BLaER1 (cell line): ENCODE data around the gene MAP2K7.
"Not testable (repeated sequence)": the region's sequence is repeated elsewhere in the genome, so short reads cannot be mapped to it uniquely, and the experiment has no call there.

Source experiments
- H3K27ac ChIP-seq: shearing (Covaris generic); formaldehyde crosslinking; 2 replicates; pipeline ENCODE4 v1.8.1; 2022
- H3K27me3 ChIP-seq: shearing (Covaris generic); formaldehyde crosslinking; 2 replicates; pipeline ENCODE4 v1.8.1; 2022
- H3K36me3 ChIP-seq: shearing (Covaris generic); formaldehyde crosslinking; 2 replicates; pipeline ENCODE4 v1.8.1; 2022
- H3K4me1 ChIP-seq: shearing (Covaris generic); formaldehyde crosslinking; 2 replicates; pipeline ENCODE4 v1.8.1; 2022
- H3K4me2 ChIP-seq: shearing (Covaris generic); formaldehyde crosslinking; 2 replicates; pipeline ENCODE4 v1.8.1; 2022
- H3K4me3 ChIP-seq: shearing (Covaris generic); formaldehyde crosslinking; 2 replicates; pipeline ENCODE4 v1.8.1; 2022
- H3K9ac ChIP-seq: shearing (Covaris generic); formaldehyde crosslinking; 2 replicates; pipeline ENCODE4 v1.8.1; 2022
- H3K9me3 ChIP-seq: shearing (Covaris generic); formaldehyde crosslinking; 2 replicates; pipeline ENCODE4 v1.8.1; 2022
- H4K20me1 ChIP-seq: shearing (Covaris generic); formaldehyde crosslinking; 2 replicates; pipeline ENCODE4 v1.8.1; 2022
- Cebpa-rat ChIP-seq: shearing (Covaris generic); IDR thresholded peaks from 2 replicates; pipeline ENCODE4 v1.8.1; 2022

MAP2K7 gene

DNA sequence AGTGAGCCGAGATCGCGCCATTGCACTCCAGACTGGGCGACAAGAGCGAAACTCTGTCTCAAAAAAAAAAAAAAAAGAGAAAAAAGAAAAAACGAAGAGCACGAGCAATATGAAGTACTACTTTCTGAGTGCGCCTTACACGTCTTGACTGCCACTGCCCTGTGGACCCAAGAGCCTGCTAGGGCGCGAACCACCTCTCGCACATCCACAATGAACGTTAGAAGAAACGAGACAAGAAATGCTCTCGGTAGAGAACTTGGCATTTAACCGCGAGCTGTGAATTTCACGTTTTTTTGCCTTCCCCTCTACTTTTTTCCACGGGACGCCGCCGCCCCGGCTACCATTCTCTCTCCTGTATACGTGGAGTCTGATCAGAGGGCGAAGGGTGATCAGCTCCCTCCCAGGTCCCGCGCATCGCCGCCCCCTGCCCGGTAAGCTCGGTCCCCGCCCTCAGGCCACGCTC lies 39.3 kb downstream of the MAP2K7 start:
- Histone ChIP-seq H3K4me2 (peak overlapping the region; percentile 88), H3K27me3 (no peaks in the 10 kb centered on the region), H3K4me3 (peak overlapping the region; percentile 97), H3K36me3 (peaks cover 41% of the 10 kb centered on the region), H3K9ac (peak overlapping the region; percentile 99), H3K9me3 (no peaks in the 10 kb centered on the region), H3K4me1 (peaks cover 26% of the 10 kb centered on the region), H4K20me1 (peaks cover 37% of the 10 kb centered on the region), H3K27ac (peak overlapping the region; percentile 97)
- TF ChIP-seq Cebpa-rat, result no peak

DNA sequence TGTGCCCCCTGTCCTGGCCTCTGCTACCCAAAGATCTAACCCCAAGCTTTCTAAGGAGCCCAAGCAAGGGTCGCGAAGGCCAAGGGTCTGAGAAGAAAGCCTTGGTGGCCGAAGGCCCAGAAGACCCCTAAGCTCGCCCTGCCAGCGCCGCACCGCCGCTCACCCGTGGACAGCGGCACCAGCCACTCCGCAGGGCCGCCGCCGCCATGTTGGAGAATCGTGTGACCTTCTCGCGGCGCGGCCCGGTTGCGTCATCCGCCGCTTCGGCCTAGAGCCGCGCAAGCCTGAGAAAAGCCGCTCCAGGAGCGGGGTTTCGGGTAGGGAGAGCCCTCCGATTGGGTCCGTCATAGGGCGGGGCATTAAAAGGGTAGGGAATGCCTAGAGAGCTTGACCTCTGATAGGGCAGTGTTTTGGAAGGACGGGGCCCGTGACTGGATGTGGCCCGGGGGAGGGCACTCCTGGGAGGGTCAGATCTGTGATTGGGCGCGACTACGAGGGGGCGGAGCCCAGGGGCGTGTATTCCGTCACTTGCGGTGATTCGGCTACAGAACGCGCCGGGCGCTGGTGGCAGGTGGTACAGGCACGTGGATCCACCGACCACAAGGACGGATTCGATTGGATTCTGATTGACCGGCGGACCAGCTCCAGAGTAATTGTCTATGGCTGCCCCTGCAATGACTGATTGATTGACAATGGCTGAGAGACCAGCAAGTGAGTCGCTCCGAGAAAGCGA lies 39.9 kb downstream of the MAP2K7 start, which contains the start of gene TIMM44:
Gene TIMM44 (minus strand): TSS at position 223 of the 733 bp plus-strand sequence. CDS start 15 bp downstream, at position 208.
- Histone ChIP-seq H3K9me3 (no peaks in the 10 kb centered on the region), H3K36me3 (peaks cover 35% of the 10 kb centered on the region), H3K4me1 (peaks cover 26% of the 10 kb centered on the region), H3K27ac (peak within 1 kb of the TSS; percentile 97), H4K20me1 (peaks cover 32% of the 10 kb centered on the region), H3K27me3 (no peaks in the 10 kb centered on the region), H3K4me2 (peak within 1 kb of the TSS; percentile 88), H3K4me3 (peak within 1 kb of the TSS; percentile 97), H3K9ac (peak within 1 kb of the TSS; percentile 99)
- peak; percentile 100 for TF ChIP-seq Cebpa-rat

DNA sequence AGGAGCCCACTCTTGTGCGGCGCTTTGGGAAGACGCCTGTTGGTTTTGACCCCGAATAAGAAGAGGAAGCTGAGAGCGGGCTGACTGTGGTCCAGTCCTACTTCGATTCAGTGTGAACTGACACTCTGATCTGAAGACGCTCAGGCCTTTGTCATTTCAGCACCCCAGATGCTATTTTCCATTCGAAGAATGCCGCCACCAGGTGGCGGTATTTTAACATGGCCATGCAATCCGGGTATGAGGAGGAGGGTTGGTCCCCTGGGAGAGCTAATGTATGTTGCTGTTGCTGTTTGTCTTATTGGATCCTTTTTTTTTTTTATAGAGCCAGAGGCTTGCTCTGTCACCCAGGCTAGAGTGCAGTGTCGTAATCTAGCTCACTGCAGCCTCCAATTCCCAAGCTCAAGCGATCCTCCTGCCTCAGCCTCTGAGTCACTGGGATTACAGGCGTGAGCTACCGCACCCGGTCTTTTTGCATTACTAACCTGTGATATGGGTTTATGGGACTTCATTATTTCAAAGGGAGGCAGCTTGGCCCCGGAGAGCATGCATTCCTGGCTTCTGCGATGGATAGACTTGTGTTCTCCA lies 40.6 kb downstream of the MAP2K7 start:
- Histone ChIP-seq H3K9me3 (no peaks in the 10 kb centered on the region), H3K4me1 (peaks cover 26% of the 10 kb centered on the region), H3K27me3 (no peaks in the 10 kb centered on the region), H4K20me1 (peaks cover 25% of the 10 kb centered on the region), H3K27ac (peak overlapping the region; percentile 87), H3K9ac (peak overlapping the region; percentile 83), H3K4me2 (peak overlapping the region; percentile 83), H3K36me3 (peaks cover 29% of the 10 kb centered on the region), H3K4me3 (peak overlapping the region; percentile 97)
- no peak for TF ChIP-seq Cebpa-rat

DNA sequence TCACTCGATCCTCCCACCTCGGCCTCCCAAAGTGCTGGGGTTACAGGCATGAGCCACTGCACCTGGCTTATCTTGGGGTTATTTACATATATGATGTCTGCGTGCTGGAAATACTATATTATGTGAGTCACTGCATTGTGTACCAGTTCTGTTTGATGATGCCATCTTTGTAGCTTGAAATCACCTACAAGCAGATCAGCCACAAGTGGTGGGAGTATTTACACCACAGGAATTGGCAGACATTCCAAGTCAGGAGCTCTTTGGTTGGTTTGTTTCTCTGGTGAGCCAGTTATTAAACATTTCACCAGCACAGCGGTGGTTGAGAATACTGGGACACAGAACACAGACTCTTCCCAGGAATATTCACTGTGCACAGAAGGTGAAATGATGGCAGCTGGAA lies 44.3 kb downstream of the MAP2K7 start:
- H3K27ac ChIP-seq, result no peak overlapping the region
- H3K4me2 ChIP-seq, result no peak overlapping the region
- no peaks in the 10 kb centered on the region for H3K9me3 ChIP-seq
- no peak overlapping the region for H3K9ac ChIP-seq
- H3K36me3 ChIP-seq, result 0 out of 2 replicates have a peak, but pooled peaks cover 3% of the 10 kb centered on the region
- H3K4me3 ChIP-seq, result no peak overlapping the region
- H3K27me3 ChIP-seq, result no peaks in the 10 kb centered on the region
- H4K20me1 ChIP-seq, result peaks cover 6% of the 10 kb centered on the region; the same call in 1 of the 2 replicates
- no peak for TF ChIP-seq Cebpa-rat
- peaks cover 13% of the 10 kb centered on the region for H3K4me1 ChIP-seq

DNA sequence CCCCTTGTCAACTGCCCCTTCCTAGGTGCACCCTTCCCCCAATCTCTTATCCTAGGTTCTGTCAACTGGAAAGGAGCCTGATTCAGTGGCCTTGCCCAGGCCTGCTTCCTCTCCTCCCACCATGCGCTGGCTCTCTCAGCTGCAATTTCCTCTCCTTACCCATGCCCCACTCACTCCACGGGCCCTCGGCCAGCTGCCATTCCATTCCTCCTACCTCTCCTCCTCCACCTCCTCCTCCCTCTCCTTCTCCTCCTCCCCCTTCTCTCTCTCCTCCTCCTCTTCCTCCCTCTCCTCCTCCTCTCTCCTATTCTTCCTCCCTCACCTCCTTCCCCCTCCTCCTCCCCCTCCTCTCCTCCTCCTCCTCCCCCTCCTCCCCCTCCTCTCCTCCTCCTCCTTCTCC lies 49.4 kb downstream of the MAP2K7 start:
- no peak overlapping the region for H3K4me3 ChIP-seq
- H3K27me3 ChIP-seq, result no peaks in the 10 kb centered on the region
- H4K20me1 ChIP-seq, result 0 out of 2 replicates have a peak, but pooled peaks cover 8% of the 10 kb centered on the region
- H3K27ac ChIP-seq, result peak overlapping the region; percentile 15; the same call in 1 of the 2 replicates
- TF ChIP-seq Cebpa-rat, result no peak
- no peaks in the 10 kb centered on the region for H3K9me3 ChIP-seq
- peaks cover 26% of the 10 kb centered on the region for H3K36me3 ChIP-seq
- no peak overlapping the region for H3K9ac ChIP-seq
- peak overlapping the region; percentile 30; the same call in 1 of the 2 replicates for H3K4me2 ChIP-seq
- H3K4me1 ChIP-seq, result peaks cover 18% of the 10 kb centered on the region

DNA sequence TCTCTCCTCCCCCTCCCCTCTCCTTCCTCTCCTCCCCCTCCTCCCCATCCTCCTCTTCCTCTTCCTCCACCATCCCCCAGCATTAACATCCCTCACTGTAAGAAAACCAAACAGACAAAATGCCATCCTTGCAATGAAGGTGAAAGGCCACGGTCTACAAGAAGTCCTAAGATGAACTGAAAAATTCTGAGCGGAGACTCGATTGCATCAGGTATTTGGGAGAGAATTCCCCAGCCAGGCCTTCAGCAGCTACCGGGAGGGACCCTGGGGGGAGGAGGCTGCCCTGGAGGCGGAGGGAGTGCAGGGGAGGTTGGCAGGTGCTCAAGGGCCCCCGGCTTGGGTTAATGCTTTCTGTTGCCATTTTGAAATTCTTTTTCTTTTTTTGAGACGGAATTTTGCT lies 49.9 kb downstream of the MAP2K7 start:
- Histone ChIP-seq H3K36me3 (peaks cover 32% of the 10 kb centered on the region), H4K20me1 (0 out of 2 replicates have a peak, but pooled peaks cover 13% of the 10 kb centered on the region), H3K27me3 (no peaks in the 10 kb centered on the region), H3K27ac (no peak overlapping the region), H3K4me3 (no peak overlapping the region), H3K4me1 (peaks cover 18% of the 10 kb centered on the region), H3K4me2 (no peak overlapping the region), H3K9me3 (no peaks in the 10 kb centered on the region), H3K9ac (no peak overlapping the region)
- no peak for TF ChIP-seq Cebpa-rat

DNA sequence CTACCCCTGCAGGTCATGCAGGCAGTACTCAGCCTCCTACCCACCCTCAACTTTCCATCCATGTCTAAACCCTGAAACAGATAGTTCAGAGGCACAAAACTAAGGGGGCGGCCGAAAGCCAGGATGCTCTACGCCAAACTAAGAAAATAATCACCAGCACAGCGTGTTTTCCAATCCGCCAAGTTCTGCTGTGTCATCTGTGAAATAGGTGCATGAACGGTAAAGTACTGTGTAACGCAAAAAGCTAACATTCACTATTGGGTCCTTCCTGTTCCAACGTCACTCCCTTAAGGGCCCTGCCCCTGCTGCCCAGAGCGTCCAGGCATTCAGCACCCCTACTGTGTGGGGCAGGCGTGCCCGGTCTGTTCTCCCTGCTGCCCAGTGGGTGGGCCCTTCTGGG lies 52.0 kb downstream of the MAP2K7 start:
- Histone ChIP-seq H3K9ac (no peak overlapping the region), H3K27ac (no peak overlapping the region), H4K20me1 (peaks cover 28% of the 10 kb centered on the region), H3K4me3 (no peak overlapping the region), H3K27me3 (no peaks in the 10 kb centered on the region), H3K4me2 (no peak overlapping the region), H3K36me3 (peaks cover 43% of the 10 kb centered on the region), H3K9me3 (no peaks in the 10 kb centered on the region), H3K4me1 (peaks cover 30% of the 10 kb centered on the region)
- TF ChIP-seq Cebpa-rat, result no peak

DNA sequence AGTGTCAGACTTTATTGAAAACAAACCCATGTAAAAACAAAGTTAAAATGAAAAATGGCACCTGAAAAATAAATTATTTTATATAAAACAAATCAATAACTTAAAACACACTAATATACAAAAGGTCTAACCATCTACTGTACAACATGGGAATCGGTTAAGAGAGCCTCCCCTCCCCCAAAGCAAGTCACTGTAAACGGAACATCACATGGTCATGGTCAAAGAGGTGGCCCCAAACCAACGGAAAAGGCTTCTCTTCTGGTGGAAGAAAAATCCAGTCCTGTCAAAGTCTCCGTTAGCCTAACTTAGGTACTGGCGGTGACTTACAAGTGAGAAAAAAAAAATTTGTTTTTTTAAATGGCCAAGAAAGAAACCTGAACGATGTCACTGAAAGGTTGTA lies 55.5 kb downstream of the MAP2K7 start:
- Histone ChIP-seq H3K36me3 (peaks cover 78% of the 10 kb centered on the region), H3K4me1 (peaks cover 17% of the 10 kb centered on the region), H3K27ac (peak overlapping the region; percentile 26; the same call in 1 of the 2 replicates), H3K4me3 (no peak overlapping the region), H3K9ac (no peak overlapping the region), H4K20me1 (peaks cover 47% of the 10 kb centered on the region), H3K27me3 (no peaks in the 10 kb centered on the region), H3K4me2 (peak overlapping the region; percentile 34), H3K9me3 (no peaks in the 10 kb centered on the region)
- TF ChIP-seq Cebpa-rat, result no peak

DNA sequence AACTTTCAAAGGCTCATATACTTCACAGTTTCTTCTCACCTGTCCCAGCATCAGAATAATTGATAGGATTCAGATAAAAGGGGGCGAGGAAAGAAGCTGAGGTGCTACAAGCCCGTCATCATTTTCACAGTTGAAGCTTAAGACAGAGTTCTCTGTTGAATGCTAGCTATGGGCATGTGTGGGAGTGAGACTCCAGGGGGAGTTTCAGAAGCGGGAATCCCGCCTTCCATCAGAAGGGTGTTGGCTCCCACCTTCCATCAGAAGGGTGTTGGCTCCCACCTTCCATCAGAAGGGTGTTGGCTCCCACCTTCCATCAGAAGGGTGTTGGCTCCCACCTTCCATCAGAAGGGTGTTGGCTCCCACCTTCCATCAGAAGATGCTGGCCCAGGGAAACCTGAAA lies 57.4 kb downstream of the MAP2K7 start:
- not testable (repeated sequence) for H3K9ac ChIP-seq, H3K9me3 ChIP-seq, H3K27me3 ChIP-seq, H3K4me2 ChIP-seq, H3K4me3 ChIP-seq, H3K27ac ChIP-seq
- H3K4me1 ChIP-seq, result peaks cover 17% of the 10 kb centered on the region
- H3K36me3 ChIP-seq, result peaks cover 92% of the 10 kb centered on the region
- H4K20me1 ChIP-seq, result peaks cover 65% of the 10 kb centered on the region

DNA sequence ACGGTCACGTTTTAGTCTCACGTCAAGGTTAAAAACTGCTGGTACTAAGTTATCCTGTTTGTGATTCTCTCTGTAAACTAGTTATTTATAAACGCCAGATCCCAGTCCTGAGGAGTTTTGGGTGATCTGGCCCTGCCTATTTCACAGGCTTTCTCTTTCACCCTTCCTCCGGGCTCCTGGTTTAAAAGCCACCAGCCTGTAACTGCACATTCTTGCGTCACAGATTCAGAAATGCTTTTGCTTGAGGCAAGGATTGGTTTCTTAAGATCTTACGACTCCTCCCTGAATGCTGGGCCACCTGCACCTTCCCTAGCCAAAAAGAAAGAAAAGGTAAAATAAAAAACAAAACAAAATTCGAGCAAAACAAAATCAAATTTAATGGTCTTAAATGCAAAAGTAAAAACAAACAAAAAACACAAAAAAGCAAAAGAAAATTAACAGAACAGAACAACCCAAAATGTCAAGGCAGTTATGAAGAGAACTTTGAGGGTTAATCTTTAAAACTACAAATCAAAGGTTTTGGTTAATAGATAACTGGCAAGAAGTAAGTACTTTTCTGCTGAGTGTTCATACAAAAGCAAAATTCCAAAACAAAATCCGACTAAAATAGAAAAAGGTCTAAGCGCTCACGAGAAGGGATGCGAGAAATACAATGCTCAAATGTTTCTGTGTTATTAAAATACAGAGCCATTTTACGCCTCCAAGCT lies 58.4 kb downstream of the MAP2K7 start:
- no peak overlapping the region for H3K27ac ChIP-seq
- no peak overlapping the region for H3K9ac ChIP-seq
- H3K4me2 ChIP-seq, result no peak overlapping the region
- H3K36me3 ChIP-seq, result peaks cover 92% of the 10 kb centered on the region
- peaks cover 74% of the 10 kb centered on the region for H4K20me1 ChIP-seq
- peaks cover 17% of the 10 kb centered on the region for H3K4me1 ChIP-seq
- no peak overlapping the region for H3K4me3 ChIP-seq
- no peaks in the 10 kb centered on the region for H3K27me3 ChIP-seq
- TF ChIP-seq Cebpa-rat, result no peak
- H3K9me3 ChIP-seq, result no peaks in the 10 kb centered on the region
